ENCODE measurements around the gene GPBP1. TPM values are rescaled to one million over a fixed set of nuclear protein-coding genes. Genes with fewer than 3 reads are reported as not detected.

GPBP1 gene
- total and polyA plus RNA-seq, 9 of the 15 experiments (the other 6 are each of a cell fraction or from before 2014, with no cell fraction given), result 31.0 to 109 (median 68.4) TPM

DNA sequence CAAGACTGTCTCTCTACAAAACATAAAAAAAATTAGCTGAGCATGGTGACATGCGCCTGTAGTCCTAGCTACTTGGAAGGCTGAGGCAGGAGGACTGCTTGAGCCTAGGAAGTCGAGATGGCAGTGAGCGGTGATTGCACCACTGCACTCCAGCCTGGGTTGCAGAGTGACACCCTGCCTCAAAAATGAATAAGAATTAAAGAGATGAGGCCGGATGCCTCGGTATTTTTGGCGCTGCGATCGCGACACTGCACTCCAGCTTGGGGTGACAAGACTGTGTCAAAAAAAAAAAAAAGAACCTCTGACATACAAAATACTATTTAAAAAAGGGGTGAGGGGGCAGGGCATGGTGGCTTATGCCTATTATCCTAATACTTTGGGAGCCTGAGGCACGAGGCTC, 7.3 kb downstream of the GPBP1 start:
- Histone ChIP-seq H3K27me3 (ENCODE audit: control insufficient read depth in 2 of 2, insufficient read depth in 2 of 2, low read length in 2 of 2) (no peaks in the 10 kb centered on the region), H3K9me3 (replicated peaks; ENCODE audit: control insufficient read depth, insufficient read depth, low read depth, low read length) (no peaks in the 10 kb centered on the region; the same call in 1 of the 2 replicates), H3K9ac (ENCODE audit: insufficient read depth in 1 of 2, low read depth in 2 of 2, low read length in 2 of 2) (no peak overlapping the region; a peak in 1 of 4 replicates), H3K27ac (ENCODE audit: extremely low read depth, low read depth, low read length) (no peak overlapping the region), H3K4me3 (no peak overlapping the region), H3K9me1 (ENCODE audit: control insufficient read depth, insufficient read depth, low read length) (no peaks in the 10 kb centered on the region), H3K36me3 (ENCODE audit: control insufficient read depth, insufficient read depth, low read length) (peaks cover 61% of the 10 kb centered on the region), H3K79me2 (ENCODE audit: control insufficient read depth, insufficient read depth, low read length) (peaks cover 100% of the 10 kb centered on the region), H2AFZ (ENCODE audit: low read depth, low read length) (no peak overlapping the region), H3K4me1 (replicated peaks in 1 of 2; ENCODE audit: control insufficient read depth in 2 of 2, insufficient read depth in 2 of 2, low read length in 2 of 2) (peaks cover 13 to 15% of the 10 kb centered on the region in 2 experiments), H3K4me2 (ENCODE audit: insufficient read depth, low read length) (no peak overlapping the region), H4K20me1 (replicated peaks; ENCODE audit: control insufficient read depth, insufficient read depth, low read length) (peaks cover 49% of the 10 kb centered on the region)
- no TSS peak for BruUV-seq (replicated peaks)
- WGBS (ENCODE audit: insufficient coverage, low coverage, missing lambda C conversion rate), result 79% methylated on average over 8 of the region's 10 CpGs
- ATAC-seq (no peak), DNase-seq (ENCODE audit: extremely low read depth in 1 of 4, low spot score in 3 of 4) (no peak), FAIRE-seq (no peak)
- POLR2A ChIA-PET, result no interaction called here
- in situ Hi-C loops (cut with MboI) (no loop called here), intact Hi-C loops (cut with micrococcal nuclease) (no loop called here)
- CTCF ChIA-PET (ENCODE audit: low intra/inter-chr PET ratio), result no interaction called here
- TF ChIP-seq PCBP2 (IDR thresholded peaks at IDR 0.05; ENCODE audit: low read depth, low read length, poor library complexity, severe bottlenecking), result no peak
- TF ChIP-seq PRPF4 (IDR thresholded peaks at IDR 0.05; ENCODE audit: insufficient read depth, low read depth, low read length, poor library complexity, severe bottlenecking), result no peak
- TF ChIP-seq HDAC3 (IDR thresholded peaks at IDR 0.05; ENCODE audit: borderline replicate concordance, partially characterized antibody), result no peak
- no peak for TF ChIP-seq KLF6 (CRISPR knock-in tag; IDR thresholded peaks at IDR 0.05; ENCODE audit: borderline replicate concordance)
- TF ChIP-seq, protein P1, sequence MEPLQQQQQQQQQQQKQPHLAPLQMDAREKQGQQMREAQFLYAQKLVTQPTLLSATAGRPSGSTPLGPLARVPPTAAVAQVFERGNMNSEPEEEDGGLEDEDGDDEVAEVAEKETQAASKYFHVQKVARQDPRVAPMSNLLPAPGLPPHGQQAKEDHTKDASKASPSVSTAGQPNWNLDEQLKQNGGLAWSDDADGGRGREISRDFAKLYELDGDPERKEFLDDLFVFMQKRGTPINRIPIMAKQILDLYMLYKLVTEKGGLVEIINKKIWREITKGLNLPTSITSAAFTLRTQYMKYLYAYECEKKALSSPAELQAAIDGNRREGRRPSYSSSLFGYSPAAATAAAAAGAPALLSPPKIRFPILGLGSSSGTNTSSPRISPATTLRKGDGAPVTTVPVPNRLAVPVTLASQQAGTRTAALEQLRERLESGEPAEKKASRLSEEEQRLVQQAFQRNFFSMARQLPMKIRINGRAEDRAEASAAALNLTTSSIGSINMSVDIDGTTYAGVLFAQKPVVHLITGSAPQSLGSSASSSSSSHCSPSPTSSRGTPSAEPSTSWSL (CRISPR knock-in tag; IDR thresholded peaks at IDR 0.05; ENCODE audit: borderline replicate concordance), result no peak
- no peak for TF ChIP-seq ZNF77 (CRISPR knock-in tag; IDR thresholded peaks at IDR 0.05)
- TF ChIP-seq PHF20 (IDR thresholded peaks at IDR 0.05; ENCODE audit: partially characterized antibody), result no peak
- no peak for TF ChIP-seq LCOR (CRISPR knock-in tag; IDR thresholded peaks at IDR 0.05)
- TF ChIP-seq TEAD1 (CRISPR knock-in tag; IDR thresholded peaks at IDR 0.05), result no peak
- TF ChIP-seq FOXK1 (CRISPR knock-in tag; IDR thresholded peaks at IDR 0.05; ENCODE audit: borderline replicate concordance), result no peak
- TF ChIP-seq SAFB (IDR thresholded peaks at IDR 0.05; ENCODE audit: borderline replicate concordance, low read depth, low read length), result no peak
- TF ChIP-seq NFXL1 (CRISPR knock-in tag; IDR thresholded peaks at IDR 0.05), result no peak
- no peak for TF ChIP-seq SMAD1 (IDR thresholded peaks at IDR 0.05; ENCODE audit: low read depth, low read length, partially characterized antibody)
- no peak for TF ChIP-seq MEF2A (IDR thresholded peaks at IDR 0.05; ENCODE audit: control insufficient read depth, low read depth, low read length)
